Right renal cortex interstitium (tissue), 3 donors: ENCODE data around the gene EVI5. TPM values are rescaled to one million over a fixed set of nuclear protein-coding genes. Genes with fewer than 3 reads are reported as not detected.

Experiments
- DNase-seq, 3 donors: peaks; one replicate each; pipeline ENCODE4 v3.0.0-alpha.2; 2013; ENCODE audit warnings: low read depth in 3 of 3, low spot score in 2 of 3
- polyA plus RNA-seq, 3 donors: library from polyadenylated mRNA; unstranded; fragments of 120-200 nt; gene quantifications; one replicate each; pipeline ENCODE4 v1.2.1, GENCODE V29; 2013; ENCODE audit not compliant: insufficient read length in 3 of 3

The EVI5 gene
- polyA plus RNA-seq, 3 donors = 18.6 to 21.8 (median 19.3) TPM

DNA sequence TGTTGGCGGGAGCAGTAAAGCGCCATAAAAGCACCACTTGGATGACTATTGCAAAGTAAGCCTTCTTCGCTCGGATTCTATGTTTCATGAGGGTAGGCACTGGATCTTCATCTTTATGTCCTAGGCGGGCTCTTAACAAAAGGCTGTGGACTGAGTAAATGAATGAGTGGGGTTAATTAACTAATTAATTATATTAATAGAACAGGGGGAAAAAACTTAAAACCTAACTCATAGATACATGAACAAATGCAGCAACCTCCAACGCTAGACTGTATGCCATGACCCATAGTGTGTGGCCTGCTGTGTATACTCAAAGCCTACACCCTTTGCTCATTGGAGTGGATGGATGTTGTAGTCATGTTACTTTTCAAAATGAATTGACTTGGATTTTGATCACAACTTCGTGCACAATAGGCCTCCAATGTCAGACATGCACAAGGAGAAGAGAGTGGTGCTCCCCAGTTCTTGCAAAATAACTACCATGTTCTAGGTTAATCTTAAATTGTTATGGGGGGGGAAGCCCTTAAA, 297.8 kb downstream of the EVI5 start:
- no peak for DNase-seq

DNA sequence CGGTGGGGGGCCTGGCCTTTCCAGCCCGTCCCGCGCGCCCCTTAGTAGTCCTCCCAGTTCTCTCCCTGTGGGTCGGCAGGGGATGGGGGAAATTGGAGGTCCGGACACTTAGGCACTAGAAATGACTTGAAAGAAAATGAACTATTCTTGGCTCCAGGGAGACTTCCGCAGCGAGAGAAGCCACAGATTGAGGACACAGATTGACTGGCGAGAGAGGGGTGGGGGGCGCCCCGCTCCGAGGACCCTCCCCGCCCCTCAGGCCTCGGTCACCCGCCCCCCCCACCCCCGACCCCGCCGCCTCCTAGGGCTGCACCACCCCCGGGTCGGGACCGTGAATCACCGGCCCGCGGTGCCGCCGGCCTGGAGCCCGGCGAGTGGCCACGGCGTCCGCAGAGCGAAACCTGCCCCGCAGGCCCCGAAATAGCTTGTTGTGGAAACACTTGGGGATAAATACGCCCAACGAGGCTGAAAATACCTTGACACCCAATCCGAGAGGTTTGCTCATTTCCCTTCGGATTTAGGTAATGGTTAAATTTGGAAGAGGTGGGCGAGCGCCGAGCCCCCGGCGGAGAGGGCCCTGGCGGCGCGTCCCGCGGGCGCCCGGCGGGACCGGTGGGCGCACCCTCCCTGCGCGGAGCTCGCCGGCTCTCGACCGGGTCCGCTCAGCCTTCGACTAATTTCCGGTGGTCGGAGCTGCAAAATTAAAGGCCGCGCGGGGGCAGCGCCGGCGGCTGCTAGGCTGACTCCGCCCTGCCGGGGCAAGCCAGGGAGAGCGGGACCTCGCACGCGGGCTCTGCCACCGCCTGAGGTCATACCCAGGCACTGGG, 298.4 kb downstream of the EVI5 start, which contains the start of gene GFI1:
Gene GFI1, minus strand, starts transcription at position 675 of the 827 bp plus-strand sequence. CDS start 3,438 bp downstream, outside the sequence.
- DNase-seq = no peak

DNA sequence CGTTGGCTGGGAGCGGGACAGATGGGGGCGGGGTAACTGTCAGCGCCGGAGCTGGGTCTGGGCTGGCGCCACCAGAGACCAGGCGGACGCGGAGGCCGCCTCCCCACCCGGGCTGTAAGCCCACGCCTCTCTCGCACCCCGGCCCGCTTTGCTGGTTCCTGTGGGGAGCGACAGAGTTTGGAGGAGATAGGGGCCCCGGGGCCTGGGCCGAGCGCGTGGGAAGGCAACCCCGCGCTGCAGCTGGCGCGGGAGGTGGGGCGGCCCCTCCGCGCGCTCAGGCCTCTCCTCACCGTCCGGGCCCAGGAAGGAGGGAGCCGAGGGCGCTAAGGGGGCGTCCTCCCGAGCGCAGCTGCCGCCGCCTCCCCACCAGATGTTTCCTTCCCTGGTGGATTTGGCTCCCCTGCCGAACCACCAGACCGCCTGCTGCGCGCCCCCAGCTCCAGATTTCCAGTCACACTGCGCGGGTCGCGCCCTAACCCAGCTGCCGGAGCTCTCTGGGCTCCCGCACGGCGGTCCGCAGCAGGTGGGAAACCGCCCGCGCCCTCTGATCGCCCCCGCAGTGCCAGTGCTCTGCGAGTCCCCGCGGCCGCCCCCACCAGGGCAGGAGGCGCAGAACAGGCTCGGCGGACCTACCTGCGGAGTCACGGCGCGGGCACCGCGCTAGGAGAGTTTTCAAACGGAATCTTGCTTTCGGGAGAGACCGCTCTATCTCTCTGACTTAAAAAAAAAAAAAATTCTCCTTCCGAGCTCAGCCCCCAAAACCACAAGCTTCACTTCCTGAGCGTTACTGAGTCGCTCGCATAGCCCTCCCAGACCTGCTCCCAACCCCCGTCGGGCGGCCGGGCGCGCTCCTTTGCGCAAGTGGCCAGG, 299.3 kb downstream of the EVI5 start:
- no peak for DNase-seq

DNA sequence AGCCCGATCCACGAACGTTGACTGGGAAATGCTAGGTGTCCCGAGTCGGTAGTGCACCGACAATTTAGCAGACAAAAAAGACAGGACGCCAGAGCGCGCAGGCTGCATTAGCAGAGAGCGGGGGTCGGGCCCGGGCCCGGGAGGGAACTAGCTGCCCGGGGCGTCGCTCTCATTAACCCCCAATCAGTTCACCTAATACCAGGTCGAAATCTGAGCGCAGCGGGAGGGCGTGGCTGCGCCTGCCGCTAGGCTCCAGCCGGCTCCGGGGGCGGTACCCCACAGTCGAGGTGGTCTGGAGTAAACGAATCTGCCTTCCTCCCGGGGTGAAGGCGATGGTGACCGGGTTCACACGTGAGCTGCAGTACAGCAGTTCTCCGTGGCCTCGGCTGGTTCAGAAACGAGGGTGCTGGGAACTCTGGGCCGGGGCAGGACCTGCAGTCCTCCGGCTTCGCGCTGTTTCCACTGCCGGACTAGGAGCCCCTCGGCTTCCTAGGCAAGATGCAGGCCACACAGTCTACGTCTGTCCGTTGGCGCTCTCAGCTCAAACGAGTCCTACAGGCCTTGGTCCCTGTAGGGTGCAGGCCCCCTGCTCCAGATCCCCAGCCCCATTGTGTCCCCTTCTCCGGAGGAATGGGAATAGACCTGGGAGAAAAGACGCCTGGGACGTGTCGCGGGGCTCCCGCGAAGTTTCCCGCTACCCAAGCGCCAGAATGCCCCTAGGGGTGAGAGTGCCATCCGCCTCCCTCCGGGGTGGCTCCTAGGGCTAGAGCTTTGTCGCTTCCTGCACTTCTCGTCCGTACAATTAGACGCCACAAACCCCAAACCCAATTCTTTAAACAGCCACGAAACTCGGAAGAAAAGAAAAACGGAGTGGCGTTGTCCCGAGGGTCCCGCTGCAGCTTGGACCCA, 300.2 kb downstream of the EVI5 start:
- no peak for DNase-seq

DNA sequence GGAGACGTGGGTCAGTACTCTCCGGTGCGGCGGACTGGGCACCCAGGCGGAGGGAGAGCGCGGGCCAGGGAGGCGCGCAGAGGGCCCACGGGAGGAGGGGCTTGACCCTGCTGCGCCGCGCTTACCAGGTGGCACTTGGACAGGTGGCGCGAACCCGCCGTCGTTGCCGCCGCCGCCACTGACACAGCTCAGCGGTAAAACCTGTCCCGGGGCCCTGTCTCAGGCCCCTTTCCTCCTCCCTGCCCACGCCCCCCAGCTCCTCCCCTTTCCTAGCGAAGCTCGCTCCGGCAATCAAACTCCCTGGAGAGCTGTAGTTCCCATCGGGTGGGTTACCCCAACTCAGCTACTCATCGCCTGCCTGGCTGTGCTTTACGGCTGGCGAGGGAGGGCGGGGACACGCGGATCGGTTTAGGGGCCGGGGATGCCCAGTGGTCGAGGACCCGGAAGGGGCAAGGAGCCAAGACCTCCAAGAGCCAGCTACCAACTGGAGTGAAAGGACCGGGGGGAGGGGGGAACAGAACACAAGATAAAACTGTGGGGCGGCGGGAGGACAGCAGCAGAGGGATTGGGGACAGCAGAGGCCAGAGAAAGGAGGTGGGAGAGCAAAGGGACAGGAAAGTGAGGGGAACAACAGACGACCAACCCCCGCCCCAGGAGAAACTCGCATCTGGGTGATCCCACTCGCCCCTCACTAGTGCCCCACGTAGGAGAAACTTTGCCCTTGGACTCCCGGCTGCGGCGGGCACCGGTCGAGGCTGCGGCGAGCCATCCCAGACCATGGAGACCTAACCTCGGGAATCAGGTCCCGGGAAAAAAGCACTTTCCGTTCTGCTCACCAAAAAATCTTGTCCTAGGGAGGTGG, 301.1 kb downstream of the EVI5 start:
- DNase-seq = no peak

DNA sequence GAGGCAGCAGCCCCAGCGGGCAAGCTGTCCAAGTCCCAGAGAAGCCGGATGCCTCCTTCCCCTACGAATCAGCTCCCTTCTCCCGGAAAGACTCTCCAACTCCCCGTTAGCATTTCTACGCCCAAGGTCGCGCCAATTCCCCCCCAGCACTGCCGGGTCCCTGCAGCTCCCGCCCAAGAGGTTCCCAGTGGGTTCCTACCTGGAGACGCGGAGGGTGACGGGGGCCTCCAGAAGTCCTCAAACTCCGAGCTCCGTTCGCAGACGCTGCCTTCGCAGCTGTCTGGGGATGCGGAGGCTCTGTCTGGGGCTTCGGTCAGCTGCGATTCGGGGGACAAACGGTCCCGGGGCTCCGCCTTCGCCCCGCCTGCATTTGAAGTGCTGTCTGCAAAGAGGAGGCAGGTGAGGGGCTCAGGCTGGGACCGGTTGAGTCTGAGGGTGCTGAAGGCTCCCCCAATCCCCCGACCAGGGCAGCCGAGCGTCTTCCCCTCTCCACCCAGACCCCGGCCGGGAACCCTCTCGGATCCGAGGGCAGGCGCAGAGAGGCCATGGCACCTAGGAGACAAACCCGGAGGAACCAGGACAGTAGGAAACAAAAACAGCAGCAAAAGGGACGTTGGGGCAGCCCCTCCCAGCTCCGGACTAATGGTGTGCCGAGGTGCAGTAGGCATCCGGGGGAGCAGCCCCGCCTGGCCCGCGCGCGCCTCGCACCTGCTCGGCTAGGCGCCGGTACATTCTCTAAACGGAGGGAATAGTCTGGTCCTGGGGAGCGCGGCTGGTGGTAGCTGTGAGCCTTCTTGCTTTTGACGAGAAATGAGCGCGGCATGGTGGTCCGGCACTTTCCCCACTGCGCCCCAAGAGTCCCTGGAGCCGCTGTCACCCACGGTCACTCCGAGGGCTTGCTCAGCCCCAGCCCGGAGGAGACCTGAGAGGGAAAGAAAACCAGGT, 302.0 kb downstream of the EVI5 start:
- no peak for DNase-seq

DNA sequence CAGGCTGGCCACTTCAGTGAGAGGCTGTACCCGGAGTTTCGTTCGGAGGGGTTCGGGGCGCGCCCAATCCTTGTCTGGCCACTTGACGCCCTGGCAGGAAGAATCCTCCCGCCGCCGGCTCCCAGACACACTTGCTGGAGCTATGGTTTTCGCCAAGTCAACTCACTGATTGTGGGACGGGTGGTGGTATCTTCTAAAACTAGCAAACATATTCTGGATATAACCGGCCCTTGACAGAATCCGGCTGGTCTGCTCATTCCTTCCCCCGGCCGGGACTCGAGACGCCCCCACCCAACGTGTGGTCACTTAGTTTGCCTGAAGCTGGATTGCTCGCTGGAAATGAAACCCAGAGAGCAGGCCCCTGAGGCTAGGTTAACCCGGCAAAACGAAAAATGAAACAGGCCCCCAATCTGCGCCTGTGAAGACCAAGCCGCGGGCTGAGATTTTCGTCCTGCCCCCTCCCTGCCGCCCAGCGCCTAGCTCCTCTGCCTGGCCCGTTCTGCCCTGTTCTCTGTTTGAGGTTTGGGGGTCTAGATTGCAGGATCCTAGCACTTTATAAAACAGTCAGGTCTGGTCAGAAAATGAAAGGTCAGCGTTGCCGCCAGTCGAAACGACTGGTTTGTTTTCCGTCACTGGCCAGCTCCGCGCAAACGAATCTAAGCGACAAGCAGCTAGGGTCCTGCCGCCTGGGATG, 302.8 kb downstream of the EVI5 start:
- DNase-seq = no peak

DNA sequence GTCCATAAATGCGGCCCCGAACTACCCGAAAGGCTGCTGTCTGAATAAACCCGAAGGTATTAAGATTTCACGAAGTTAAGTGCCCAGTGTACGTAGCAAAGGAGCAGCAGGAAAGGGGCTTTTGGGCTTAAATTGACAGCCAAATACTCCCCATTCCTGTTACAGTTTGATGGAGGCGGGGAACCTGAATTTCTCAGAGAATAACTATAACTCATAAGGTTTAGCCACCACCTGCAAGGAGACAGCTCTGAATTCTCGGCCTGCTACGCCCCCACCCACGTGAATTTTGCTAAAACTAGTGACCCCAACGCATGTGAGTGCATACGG, 303.3 kb downstream of the EVI5 start:
- DNase-seq = no peak

DNA sequence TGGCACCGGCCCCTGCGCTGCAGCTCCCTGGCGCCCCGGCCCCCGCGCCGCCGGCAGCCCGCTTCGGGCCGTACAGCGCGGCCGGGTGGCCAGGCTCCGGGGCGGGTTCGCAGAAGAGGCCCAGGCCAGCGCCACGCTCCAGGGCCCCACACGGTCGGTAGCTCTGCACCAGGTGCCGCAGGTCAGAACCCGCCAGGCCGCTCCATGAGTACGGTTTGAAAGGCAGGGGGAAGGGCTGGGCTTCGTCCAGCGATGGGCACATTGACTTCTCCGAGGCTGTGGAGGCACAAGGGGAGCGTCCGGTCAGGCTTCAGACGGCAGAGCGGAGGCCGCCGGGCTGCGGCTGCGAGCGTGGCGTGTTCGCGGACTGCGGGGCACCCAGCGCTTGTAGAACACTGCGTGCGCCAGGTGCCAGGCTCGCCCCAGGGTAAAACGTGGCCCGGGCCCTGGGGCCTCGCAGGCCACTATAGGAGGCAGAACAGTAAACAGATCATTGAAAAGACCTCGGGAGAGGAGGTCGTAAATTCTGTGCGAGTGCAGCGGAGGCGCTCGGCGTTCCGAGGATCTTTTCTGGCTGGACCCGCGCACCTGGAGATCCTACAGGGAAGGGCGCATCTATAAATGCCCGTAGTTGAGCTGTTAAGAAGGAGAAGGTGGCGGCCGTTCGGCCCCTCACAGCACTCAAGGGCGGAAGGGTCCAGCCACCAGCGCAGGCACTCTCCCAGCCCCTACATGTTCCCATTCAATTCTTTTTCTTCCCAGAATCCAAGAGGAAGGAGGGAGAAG, 303.9 kb downstream of the EVI5 start:
- no peak for DNase-seq

DNA sequence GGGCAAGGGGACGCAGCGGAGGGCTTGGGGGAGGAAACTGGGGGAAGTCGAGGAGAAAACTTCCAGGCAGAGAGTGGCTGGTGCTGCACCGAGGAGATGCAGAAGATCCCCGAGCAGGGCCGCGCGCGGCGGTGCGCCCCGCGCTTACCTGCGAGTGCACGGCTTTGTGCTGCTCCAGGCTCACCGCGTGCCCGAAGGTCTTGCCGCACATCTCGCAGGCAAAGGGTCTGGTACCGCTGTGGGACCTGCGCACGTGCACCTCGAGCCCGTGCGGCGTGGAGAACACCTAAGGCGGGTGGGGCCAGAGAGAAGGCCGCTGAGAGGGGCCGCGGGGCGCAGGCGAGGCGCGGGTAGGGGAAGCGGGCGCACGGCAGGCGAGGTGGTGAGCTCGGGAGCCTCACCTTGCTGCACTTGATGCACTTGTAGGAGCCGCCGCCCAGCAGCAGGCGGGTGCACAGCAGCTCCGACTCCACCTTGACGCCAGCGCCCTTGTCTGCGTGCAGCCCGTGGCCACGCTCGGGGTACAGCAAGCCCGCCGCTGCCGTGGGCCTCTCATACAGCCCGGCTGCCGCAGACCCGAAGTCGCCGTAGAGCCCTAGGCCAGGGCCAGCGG, 304.6 kb downstream of the EVI5 start:
- no peak for DNase-seq

DNA sequence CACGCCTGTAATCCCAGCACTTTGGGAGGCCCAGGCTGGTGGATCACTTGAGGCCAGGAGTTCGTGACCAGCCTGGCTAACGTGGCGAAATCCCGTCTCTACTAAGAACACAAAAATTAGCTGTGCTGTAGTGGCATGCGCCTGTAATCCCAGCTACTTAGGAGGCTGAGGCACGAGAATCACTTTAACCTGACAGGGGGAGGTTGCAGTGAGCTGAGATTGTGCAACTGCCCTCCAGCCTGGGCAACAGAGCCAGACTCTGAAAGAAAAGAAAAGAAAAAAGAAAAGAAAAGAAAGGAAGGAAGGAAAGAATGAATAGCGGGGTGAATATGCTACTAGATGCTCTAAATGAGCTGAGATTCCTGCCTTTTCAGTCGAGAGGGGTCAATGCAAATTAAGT, 305.3 kb downstream of the EVI5 start:
- no peak for DNase-seq

DNA sequence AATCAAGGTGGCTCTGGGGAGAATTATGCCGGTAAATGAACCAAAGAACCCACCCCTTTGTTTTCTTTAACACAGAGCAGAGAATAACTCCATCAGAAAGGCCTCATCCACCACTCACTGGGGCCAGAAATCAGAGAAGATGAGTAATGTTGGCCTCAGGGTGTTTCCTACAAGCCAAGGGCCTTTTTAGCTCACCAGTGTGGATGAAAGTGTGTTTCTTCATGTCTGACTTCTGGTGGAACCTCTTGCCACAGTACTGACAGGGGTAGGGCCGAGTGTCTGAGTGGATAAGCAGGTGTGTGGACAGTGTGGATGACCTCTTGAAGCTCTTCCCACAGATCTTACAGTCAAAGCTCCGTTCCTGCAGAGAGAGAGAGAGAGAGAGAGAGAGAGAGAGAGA, 306.5 kb downstream of the EVI5 start:
- no peak for DNase-seq

DNA sequence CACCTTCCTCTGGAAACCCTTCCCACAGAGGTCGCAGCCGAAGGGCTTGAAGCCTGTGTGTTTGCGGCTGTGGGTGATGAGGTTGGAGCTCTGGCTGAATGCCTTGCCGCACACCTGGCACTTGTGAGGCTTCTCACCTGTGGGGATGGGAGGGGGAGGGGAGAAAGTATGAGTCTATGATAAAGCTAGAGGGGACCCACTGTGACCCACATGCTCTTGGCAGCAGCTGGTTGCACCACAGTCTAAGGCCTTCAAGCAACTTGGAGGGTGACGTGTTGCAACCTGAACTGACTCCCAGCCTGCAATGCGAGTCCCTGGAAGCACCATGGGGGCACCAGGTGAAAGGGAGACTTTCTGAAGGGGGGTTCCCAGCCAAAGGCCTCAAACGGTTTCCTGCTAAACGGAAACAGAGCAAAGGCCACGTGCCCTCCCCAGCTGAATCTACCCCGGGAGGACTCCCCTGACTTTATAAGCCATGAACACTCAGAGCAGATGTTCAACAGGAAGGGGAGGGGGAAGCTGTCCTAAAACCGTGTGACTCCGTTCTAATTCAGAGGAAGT, 308.8 kb downstream of the EVI5 start:
- no peak for DNase-seq

DNA sequence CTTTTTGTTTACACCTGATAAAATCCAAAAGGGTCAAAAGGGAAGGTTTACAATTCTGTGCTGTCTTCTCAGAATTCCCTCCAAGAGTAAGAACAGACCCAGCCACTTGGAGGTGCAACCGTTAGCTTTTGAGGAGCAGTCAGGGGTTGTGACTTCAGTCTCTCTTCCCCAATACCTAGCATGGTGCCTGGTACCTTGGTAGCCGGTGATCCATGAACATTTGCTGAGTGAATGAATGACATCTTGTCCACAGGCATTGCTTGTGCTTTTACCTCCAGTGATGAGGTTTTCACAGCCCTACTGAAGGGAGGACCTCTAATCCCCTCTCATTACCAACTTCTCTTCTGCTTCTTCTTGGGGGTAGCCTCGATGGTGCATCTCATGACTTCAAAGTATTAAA, 309.9 kb downstream of the EVI5 start:
- no peak for DNase-seq

DNA sequence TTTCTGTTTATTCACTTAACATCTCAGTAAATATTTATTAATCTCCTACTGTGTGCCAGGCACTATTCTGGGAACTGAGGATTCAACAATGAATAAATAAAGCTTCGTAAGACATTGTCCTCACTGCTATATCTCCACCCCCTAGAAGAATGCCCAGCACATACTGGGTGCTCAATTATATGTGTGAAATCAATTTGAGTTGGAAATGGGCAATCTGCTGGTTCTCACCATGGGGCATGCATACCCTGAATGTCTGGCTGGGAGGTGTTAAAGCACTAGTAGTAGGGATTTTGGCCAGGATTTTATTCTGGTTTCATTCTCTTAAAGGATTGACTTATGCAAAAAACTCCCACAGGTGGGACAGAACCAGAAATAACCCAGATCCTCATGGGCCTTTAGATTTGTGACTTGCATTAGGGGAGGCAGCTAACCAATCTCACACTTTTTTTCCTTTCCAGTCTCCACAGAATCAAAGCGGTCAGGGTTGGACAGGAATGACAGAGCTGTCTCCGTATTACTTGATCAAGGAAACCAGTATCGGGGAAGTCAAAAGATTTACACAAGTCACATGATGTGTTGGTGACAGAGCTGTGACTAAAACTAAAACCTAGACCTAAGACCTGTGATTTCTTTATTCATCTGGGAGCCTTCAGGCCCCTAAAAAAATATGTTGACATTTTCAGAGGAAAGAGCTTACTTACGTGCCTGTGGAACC, 311.0 kb downstream of the EVI5 start:
- DNase-seq = no peak

DNA sequence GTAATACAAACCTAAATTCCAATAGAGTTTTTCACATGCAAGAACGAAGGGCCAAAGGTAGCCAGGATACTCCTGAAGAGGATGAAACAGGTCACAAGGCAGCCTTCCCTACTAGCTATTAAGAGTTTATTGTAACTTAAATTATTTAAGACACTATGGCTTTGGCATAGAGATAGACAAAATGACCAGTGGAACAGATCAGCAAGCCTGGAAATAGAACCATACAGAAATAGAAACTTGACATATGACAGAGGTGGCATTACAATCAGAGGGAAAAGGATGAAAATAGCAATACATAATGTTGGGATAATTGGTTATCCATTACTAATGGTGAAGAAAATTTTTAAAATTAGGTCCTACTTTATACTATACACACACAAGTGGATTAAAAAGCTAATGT, 314.7 kb downstream of the EVI5 start:
- no peak for DNase-seq
